Thyroid gland (tissue), 4 donors: ENCODE data around the gene TP63. TPM values are rescaled to one million over a fixed set of nuclear protein-coding genes. Genes with fewer than 3 reads are reported as not detected.

ENCODE experiments used
- DNase-seq, 2 donors: peaks; one replicate each; pipeline ENCODE4 v3.0.0-alpha.2; 2019
- H3K27ac ChIP-seq, 3 donors: fragments of 200-600 bp; sonication (generic); 1 replicate in 2 of 3; 2 replicates in 1 of 3; pipeline ENCODE4 v1.5.1; 2016 to 2019; ENCODE audit warnings: mild to moderate bottlenecking in 1 of 3, moderate library complexity in 1 of 3
- H3K27me3 ChIP-seq: fragments of 200-600 bp; sonication (generic); one replicate; pipeline ENCODE4 v1.5.1; 2019
- H3K36me3 ChIP-seq, 2 donors: fragments of 200-600 bp; sonication (generic); one replicate each; pipeline ENCODE4 v1.5.1; 2016 to 2019
- H3K4me1 ChIP-seq, 2 donors: fragments of 200-600 bp; sonication (generic); one replicate each; pipeline ENCODE4 v1.5.1; 2017 to 2019
- H3K4me3 ChIP-seq, 3 donors: fragments of 200-600 bp; sonication (generic); replicated peaks in 1 of 3; 1 replicate in 2 of 3; 2 replicates in 1 of 3; pipeline ENCODE4 v1.5.1; 2016; ENCODE audit warnings: mild to moderate bottlenecking in 1 of 3
- H3K9me3 ChIP-seq: fragments of 200-600 bp; sonication (generic); one replicate; pipeline ENCODE4 v1.5.1; 2017
- POLR2A ChIP-seq, 2 donors: fragments of 450-650 bp; IDR thresholded peaks; one replicate each; pipeline ENCODE4 v1.6.1; 2017; ENCODE audit warnings: antibody characterized with exemption in 2 of 2, mild to moderate bottlenecking in 2 of 2, moderate library complexity in 1 of 2
- WGBS, 2 donors: methylation state at CpG; one replicate each; pipeline ENCODE4 v1.1.5; 2017; 5-methylcytosine and 5-hydroxymethylcytosine counted together
- intact Hi-C: fragments of 100-400 bp; cut with DNase I; formaldehyde crosslinking; loops from one replicate; pipeline ENCODE4 v1.15.1; 2023
- total RNA-seq, 4 donors: library from RNA; depleted of rRNA; stranded (reverse); fragments of >200 nt; gene quantifications; one replicate each; pipeline ENCODE4 v1.2.3, GENCODE V29; 2016
- TF ChIP-seq, protein P1 (sequence below), 6 experiments: fragments of 200-600 bp in 3 of 6; fragments of 450-650 bp in 3 of 6; sonication (generic) in 3 of 6; IDR thresholded peaks; one replicate each; pipeline ENCODE4 v1.5.1; 2016 to 2019; ENCODE audit warnings: antibody characterized with exemption in 6 of 6, mild to moderate bottlenecking in 2 of 6, inconsistent platforms in 1 of 6, moderate library complexity in 1 of 6

Gene TP63
- total RNA-seq, 4 donors from 2014 or later = 1.2 to 1.3 TPM; not detected in 2

DNA sequence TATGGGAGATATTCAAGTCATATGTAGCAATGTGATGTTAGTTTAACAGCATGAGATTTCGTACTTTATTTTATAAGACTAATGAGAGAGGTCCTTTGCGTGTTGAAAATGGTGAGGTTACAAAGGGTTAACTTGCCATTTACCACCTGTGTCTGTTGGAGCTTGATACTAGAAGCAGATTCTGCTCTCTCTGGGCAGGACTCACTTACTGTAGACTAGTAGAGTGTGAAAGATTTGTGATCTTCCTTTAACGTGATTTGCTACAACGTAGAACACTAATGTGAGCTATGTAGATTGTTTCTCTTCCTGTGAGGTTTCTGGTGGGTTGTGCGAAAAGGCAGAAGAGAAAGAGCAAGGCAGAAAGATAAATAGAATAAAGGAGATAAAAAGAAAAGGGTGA, 1.1 kb downstream of the TP63 start:
- Histone ChIP-seq H3K9me3 (no peaks in the 10 kb centered on the region), H3K27me3 (no peaks in the 10 kb centered on the region), H3K36me3 (no peaks in the 10 kb centered on the region), H3K4me3 (no peak overlapping the region), H3K4me1 (no peaks in the 10 kb centered on the region), H3K27ac (no peak overlapping the region)
- DNase-seq = no peak
- intact Hi-C loops = no loop called here
- WGBS, 2 donors = 69 to 78% methylated on average over 5 of the region's 5 CpGs
- no peak for TF ChIP-seq POLR2A (IDR thresholded peaks at IDR 0.05)
- TF ChIP-seq, protein P1, sequence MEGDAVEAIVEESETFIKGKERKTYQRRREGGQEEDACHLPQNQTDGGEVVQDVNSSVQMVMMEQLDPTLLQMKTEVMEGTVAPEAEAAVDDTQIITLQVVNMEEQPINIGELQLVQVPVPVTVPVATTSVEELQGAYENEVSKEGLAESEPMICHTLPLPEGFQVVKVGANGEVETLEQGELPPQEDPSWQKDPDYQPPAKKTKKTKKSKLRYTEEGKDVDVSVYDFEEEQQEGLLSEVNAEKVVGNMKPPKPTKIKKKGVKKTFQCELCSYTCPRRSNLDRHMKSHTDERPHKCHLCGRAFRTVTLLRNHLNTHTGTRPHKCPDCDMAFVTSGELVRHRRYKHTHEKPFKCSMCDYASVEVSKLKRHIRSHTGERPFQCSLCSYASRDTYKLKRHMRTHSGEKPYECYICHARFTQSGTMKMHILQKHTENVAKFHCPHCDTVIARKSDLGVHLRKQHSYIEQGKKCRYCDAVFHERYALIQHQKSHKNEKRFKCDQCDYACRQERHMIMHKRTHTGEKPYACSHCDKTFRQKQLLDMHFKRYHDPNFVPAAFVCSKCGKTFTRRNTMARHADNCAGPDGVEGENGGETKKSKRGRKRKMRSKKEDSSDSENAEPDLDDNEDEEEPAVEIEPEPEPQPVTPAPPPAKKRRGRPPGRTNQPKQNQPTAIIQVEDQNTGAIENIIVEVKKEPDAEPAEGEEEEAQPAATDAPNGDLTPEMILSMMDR (IDR thresholded peaks at IDR 0.05) = no peak

DNA sequence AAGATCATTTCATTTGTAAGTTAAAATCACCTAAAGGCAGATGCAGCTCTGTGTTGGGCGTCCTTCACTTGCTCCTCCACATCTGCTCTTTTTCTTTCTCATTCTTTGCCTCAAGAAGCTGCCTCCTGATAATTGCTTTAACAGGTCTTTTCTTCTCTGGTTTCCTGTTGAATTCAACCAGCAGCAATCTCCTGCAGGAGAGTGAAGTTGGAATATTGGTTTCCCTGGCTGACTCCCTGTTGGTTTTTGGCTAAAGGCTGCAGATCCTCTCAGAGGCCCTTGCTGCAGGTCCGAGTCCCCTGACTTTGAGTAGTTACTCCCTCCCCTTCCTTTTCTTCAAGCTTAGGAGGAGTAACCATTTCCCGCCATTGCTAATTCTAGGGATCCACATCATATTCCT, 4.2 kb downstream of the TP63 start:
- Histone ChIP-seq H3K27ac (no peak overlapping the region), H3K4me3 (no peak overlapping the region), H3K36me3 (no peaks in the 10 kb centered on the region), H3K4me1 (no peaks in the 10 kb centered on the region), H3K27me3 (no peaks in the 10 kb centered on the region), H3K9me3 (no peaks in the 10 kb centered on the region)
- WGBS, 2 donors = 66 to 84% methylated on average over 3 of the region's 3 CpGs
- no peak for DNase-seq
- intact Hi-C loops = no loop called here
- TF ChIP-seq, protein P1 (IDR thresholded peaks at IDR 0.05) = no peak
- no peak for TF ChIP-seq POLR2A (IDR thresholded peaks at IDR 0.05)

DNA sequence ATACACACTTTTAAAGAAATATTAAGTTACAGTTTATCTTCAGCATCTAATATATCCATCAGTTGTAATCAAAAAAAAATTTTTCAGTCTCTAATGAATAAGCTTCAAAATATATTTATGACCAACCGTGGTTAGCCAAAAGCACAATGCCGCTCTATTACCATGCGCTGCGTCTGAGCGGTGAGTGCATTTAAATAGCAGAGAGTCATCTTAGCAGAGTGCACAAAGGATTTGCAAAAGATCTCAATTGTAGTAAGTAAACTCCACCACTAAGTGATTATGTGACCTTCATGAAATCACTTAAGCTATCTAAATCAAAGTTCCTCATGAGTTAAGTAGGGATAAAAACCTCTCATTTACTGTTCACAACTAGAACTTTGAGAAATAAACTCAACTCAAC, 4.9 kb downstream of the TP63 start:
- H3K27me3 ChIP-seq = no peaks in the 10 kb centered on the region
- 70 to 87% methylated on average over 5 of the region's 5 CpGs for WGBS, 2 donors
- intact Hi-C loops = no loop called here
- H3K9me3 ChIP-seq = no peaks in the 10 kb centered on the region
- no peaks in the 10 kb centered on the region for H3K4me1 ChIP-seq
- no peak overlapping the region for H3K27ac ChIP-seq
- H3K36me3 ChIP-seq = no peaks in the 10 kb centered on the region
- TF ChIP-seq POLR2A (IDR thresholded peaks at IDR 0.05) = no peak
- TF ChIP-seq, protein P1 (IDR thresholded peaks at IDR 0.05) = no peak
- no peak overlapping the region for H3K4me3 ChIP-seq
- DNase-seq = no peak

DNA sequence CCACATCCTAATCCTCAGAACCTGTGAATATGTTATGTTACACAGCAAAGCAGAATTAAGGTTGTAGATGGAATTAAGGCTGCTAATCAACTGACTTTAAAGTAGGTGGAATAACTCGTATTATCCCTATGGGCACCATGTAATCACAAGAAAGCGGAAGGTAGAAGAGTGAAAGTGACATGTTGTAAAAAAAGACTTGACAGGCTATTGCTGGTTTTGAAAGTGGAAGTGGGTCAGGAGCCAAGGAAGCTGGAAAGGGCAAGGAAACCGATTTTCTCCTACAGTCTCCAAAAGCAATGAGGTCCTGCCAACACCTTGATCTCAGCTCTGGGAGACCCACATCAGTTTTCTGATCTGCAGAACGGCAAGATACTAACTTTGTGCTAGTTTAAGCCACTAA, 6.6 kb downstream of the TP63 start:
- WGBS, 2 donors = 87 to 93% methylated on average over 4 of the region's 4 CpGs
- Histone ChIP-seq H3K4me3 (no peak overlapping the region), H3K27me3 (no peaks in the 10 kb centered on the region), H3K27ac (no peak overlapping the region), H3K9me3 (no peaks in the 10 kb centered on the region), H3K36me3 (no peaks in the 10 kb centered on the region), H3K4me1 (no peaks in the 10 kb centered on the region)
- no peak for DNase-seq
- TF ChIP-seq, protein P1 (IDR thresholded peaks at IDR 0.05) = no peak
- TF ChIP-seq POLR2A (IDR thresholded peaks at IDR 0.05) = no peak
- intact Hi-C loops = no loop called here

DNA sequence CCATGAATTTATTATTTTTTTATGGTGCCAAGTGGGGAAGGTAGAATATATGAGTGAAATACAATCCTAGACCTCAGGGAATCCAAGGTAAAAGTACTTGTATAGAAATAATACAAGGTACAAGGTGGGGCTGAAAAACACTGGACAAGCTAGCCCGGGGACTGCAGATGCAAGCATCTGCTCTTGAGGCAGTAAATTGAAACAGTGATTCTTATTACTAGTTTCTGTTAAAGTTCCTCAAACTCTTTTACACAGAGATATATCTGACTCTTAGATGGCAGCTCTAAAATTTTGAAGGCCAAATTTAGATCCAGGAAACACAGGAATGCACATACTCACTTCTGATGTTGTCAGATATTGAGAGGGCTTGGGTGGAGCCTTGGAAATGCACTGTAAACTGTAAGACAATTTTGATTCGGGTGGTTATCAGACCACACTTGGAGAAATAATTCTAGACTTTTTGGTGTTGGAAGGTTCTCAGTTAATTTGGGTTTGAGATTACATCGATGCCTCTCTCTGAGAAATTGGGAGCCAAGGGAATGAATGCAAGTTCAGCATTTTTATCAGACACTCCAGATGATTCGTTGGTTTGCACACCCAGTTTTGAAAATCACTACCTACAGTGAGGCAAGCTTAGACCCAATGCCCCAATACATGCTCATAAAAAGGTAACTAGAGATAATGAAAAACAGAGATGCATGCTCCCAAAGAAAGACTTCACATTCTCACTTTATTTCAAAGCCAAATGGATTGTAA, 7.3 kb downstream of the TP63 start:
- no peak for TF ChIP-seq POLR2A (IDR thresholded peaks at IDR 0.05)
- TF ChIP-seq, protein P1 (IDR thresholded peaks at IDR 0.05) = no peak
- no peaks in the 10 kb centered on the region for H3K9me3 ChIP-seq
- H3K4me1 ChIP-seq = no peaks in the 10 kb centered on the region
- H3K27me3 ChIP-seq = no peaks in the 10 kb centered on the region
- H3K36me3 ChIP-seq = no peaks in the 10 kb centered on the region
- H3K27ac ChIP-seq = no peak overlapping the region
- no peak overlapping the region for H3K4me3 ChIP-seq
- intact Hi-C loops = no loop called here
- 72 to 79% methylated on average over 4 of the region's 4 CpGs for WGBS, 2 donors
- DNase-seq = no peak
